ENCODE results near the gene CDH4. TPM values are rescaled to one million over a fixed set of nuclear protein-coding genes. Genes with fewer than 3 reads are reported as not detected.
"Not testable (repeated sequence)": the region's sequence is repeated elsewhere in the genome, so short reads cannot be mapped to it uniquely, and the experiment has no call there.

The CDH4 gene
- polyA plus RNA-seq, 5 donors: 3.6 to 8.1 (median 4.7) TPM

- DNase-seq: no peak
These were observed 133.7 kb downstream of the CDH4 start for GRCh38 chr20:61385731-61386130.

DNA sequence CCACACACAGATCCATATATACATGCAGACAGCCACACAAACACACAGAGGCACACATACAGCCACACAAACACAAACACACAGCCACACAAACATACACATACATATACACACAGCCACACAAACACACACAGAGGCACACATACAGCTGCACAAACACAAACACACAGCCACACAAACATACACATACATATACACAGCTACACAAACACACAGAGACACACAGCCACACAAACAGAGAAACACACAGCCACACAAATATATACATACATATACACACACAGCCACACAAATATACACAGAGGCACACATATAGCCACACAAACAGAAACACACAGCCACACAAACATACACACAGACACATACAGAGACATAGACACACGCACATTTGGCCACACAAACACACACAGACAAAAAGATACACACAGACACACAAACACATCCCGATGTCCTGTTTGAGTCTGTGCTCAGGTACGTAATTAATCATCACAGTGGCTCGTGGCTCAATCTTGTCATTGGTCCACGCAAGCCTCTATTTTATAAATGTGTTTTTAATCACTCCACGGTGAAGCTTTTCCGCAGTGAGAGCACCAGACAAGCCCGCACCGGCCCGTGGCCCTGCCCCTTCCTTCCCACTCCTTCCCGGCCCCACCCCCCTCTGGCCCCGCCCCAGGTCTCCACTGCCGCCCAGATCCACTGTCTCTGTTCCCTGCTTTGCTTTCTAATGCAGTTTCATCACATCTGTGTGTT is 135.3 kb downstream of the CDH4 start:
- peak; percentile 6 to 7 for DNase-seq

DNA sequence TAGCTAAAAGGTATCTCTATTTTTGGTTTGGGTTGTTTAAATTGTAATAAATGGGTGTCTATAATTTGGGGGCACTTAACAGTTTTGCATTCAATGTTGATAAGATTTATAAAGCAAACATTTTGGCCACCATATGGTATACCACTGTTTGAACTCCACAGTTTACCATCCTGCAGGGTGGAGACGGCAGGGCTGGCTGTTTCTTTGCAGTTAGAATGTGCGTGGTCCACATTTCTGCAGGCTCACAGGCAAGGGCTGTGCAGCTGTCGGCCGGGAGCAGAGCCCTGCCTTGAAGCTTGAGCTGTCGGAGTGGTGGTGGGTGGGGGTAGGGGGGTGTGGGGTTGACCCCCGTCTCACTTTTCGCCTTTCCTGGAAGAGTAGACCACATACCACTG is 135.9 kb downstream of the CDH4 start:
- DNase-seq: no peak

DNA sequence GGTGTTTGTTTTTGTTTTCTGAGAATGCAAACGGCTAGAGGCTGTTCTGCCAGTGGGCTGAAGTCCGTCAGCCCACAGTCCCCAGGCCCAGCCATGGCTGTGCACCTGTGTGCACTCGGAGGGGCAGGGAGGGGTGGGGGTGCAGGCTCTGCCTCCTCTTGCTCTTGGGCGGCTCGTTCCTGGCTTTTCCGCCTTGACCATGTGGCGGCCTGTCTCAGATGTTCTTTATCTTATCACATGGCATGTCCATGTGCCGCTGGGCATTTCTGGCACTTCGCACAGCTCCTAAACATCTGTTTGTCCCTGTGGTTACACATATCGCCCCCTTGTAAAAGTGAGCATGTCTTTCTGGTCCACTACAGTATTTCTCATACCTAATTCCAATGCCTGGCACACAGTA is 137.0 kb downstream of the CDH4 start:
- DNase-seq: no peak

DNA sequence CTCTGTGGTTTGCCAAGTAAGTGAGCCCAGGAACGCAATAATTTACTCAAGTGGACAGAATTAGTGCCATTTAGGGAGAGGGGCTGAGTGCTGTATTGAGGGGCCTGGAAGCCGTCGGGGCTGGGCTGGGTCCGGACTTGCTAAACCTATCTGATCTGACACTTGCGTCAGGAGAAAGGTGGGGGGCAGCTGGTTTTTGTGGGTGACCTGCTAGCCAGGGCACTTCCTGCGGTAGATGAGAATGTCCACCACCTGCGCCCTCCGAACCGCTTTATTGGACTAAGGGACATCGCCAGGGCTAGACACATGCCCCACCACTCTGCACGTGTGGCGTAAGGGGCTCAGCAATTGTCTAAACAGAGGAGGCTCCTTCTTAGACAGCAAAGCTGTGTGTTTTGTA is 139.1 kb downstream of the CDH4 start:
- no peak for DNase-seq

GRCh38 chr20:61391812-61392520 is 139.9 kb downstream of the CDH4 start:
- DNase-seq: no peak

GRCh38 chr20:61394088-61394799 is 142.2 kb downstream of the CDH4 start:
- no peak for DNase-seq

- DNase-seq: no peak
These were observed 144.3 kb downstream of the CDH4 start for GRCh38 chr20:61396262-61396848.

- no peak for DNase-seq
These were observed 145.1 kb downstream of the CDH4 start for GRCh38 chr20:61397146-61397545.

DNA sequence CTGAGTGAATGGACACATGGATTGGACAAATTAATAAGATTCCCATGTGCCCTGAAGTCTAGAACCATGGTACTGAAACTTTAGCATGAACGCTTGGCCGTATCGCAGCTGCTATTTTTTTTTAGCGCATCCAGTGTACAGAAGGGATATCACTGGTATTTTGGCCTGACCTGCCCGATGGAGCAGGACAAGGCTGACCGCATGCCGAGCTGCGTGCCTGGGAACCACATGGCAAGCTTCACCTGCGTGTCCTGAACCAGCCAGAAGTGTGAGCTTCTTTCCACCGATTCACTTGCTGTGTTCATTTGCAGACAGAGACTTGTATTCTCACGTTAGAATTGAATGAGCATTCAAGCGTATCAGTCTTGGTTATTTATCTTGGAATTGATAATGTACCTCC is 145.7 kb downstream of the CDH4 start:
- no peak for DNase-seq

DNA sequence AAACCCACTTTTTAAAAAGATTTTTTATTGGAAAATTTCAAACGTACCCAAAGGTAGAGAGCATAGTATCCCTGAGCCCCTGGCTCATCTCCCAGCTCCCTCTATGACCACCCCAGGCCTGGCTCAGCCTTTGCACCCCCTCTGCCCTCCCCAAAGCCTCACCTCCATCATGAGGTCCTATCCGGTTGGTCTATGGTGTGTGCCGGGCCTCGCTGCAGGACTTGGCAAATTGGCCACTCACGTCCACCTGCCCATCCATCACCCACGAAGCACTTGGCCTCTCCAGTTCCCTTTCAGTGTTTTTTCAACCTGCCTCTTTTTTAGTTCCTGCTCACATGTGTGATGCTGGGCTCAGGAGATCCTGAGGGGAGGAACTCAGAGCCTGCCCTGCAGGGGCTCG is 147.4 kb downstream of the CDH4 start:
- DNase-seq: no peak

DNA sequence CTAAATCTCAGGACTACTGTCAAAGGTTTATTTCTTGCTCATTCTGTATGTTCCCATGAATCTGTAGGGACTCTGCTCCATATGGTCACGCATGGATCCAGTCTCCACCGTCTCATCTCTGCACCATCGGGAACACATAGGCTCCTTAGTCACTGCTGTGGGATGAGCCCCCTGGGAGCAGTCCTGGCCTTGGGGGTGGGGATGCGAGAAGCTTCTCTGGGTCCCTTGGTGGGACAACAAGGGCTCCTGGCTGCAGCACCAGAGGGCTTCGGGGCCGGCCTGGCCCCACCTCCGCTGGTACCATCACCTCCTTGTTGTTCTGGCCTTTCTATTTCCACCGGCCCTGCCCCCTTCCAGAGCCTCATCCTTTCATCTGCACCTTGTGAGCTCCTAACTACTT is 148.4 kb downstream of the CDH4 start:
- no peak for DNase-seq

- DNase-seq: no peak
These were observed 152.2 kb downstream of the CDH4 start for GRCh38 chr20:61404303-61404702.

DNA sequence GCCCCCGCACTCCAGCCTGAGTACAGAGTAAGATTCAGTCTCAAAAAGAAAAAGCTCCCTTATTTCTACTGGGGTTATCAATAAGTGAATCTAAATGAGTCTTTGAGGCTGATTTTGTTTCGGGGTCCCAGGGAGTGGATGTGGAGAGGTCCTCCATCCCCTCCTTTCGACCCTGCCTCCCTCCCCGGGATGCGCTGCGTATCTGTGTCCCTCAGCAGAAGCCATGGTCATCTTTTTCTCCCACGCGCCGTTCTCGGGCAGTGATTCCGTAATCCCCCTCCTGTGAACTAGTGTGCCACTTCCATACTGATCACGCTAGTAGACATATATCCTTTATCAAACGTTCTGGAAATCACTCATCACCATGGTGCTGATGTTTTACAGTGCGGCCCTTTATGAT is 152.9 kb downstream of the CDH4 start:
- DNase-seq: no peak

DNA sequence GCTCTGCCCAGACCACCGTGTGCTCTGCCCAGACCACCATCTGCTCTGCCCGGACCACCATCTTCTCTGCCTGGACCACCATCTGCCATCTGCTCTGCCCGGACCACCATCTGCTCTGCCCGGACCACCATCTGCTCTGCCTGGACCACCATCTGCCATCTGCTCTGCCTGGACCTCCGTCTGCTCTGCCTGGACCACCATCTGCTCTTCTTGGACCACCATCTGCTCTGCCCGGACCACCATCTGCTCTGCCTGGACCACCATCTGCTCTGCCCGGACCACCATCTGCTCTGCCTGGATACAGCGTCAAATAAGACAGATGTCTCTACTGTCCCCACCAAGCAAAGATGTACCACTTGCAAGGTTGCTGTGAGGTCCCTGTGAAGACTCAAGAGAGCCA is 154.7 kb downstream of the CDH4 start:
- not testable (repeated sequence) for DNase-seq

DNA sequence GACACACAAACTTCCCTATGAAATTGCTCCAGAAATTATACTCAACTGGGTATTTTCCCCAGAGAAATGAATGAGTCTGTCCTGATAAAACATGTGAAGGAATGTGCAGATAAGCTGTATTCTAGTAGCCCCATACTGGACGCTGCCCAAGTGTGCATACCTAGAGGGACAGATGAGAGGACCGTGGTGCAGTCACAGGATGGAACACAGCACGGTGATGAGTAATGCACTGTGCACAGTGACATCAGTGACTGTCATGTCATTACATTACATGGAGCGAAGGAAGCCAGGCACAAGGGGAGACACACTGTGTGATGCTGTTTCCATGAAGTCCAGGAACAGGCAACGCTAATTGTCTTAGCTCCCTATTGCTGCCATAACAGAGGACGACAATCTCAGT is 155.5 kb downstream of the CDH4 start:
- no peak for DNase-seq

DNA sequence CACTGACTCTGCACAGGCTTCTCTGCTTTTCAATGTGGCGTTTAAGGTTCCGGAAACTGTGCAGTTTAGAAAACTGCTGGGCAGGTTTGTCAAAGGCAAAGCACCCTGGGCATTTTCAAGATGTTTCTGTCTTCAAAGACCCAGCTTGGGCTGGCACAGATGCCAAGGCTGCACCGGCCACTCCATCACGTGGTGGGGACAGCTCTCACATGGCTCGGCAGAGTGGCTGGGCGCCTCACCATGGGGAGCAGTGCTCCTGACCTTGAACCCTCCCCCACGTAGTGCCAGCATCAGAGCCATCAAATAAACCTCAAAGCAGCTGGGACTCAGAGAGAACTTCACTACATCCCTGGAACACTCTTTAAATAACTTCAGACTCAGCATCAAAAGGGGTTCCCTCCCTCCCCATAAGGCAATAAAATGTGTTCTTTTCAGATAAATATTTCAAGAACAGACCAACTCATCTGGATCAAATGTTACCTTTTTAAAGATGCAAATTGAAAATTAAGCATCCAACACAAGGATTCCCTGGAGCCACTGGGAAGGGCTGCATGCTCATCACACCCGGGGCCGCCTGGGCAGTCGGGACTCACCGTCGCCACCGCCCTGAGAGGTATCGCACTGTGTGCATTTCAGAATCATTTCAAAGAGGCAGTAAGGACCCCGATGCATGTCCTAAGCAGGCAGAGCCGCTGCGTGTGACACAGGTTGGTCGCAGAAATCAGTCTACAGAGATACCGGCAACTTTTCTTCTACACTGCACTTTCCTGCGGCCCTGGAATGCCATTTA is 157.1 kb downstream of the CDH4 start:
- no peak for DNase-seq

- DNase-seq: no peak
These were observed 159.7 kb downstream of the CDH4 start for GRCh38 chr20:61411743-61412142.

GRCh38 chr20:61413752-61414151 is 161.7 kb downstream of the CDH4 start:
- no peak for DNase-seq

DNA sequence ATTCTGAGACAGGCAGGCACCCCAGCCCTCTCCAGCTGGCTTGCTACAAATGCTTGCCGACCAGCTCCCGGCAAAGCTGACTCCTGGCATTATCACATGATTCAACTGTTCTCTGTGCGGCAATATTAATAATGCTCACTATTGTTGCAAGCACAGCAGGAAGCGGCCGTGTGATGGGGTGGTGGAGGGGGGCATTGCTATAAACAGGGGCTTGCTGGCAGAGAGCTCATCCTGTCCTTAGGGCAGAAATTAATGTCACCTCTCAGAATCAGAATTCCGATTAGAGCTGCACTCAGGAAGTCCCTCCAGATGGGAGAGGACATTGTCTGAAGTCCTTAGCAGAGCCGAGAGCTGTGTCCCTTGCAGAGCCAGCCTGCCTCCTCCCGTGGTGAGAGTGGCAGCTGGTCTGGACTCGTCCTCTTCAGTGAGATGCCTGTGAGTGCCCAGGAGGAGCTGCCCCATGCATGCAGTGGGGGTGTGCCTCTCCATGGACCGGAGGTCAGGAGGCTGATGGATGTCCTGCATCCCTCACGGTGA is 162.5 kb downstream of the CDH4 start:
- DNase-seq: no peak

DNA sequence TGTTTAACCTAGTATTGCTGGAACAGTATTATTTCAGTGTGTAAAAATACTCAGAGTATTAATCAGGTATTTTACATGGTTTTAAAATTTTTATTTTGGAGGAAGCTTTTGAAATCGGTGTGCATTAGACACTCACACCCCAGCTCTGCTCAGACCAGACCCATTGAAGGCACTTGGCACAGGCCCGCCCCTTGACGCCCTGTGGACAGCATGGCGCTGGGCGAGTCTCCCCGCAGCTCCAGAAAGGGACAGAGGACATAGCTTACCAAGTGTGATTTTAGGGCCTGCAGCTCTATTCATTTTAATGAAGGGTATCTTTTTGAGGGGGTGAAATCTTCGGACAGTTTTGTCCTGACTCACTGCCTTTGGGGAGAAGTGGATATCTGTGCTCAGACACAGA is 164.5 kb downstream of the CDH4 start:
- no peak for DNase-seq
